Suprapubic skin (tissue), 4 donors: ENCODE data around the gene ILRUN. TPM values are rescaled to one million over a fixed set of nuclear protein-coding genes. Genes with fewer than 3 reads are reported as not detected.
A peak's percentile ranks its signal among the peaks of the same experiment; 100 is the strongest.
"Not testable (repeated sequence)": the region's sequence is repeated elsewhere in the genome, so short reads cannot be mapped to it uniquely, and the experiment has no call there.

Source experiments
- DNase-seq, 2 donors: peaks; one replicate each; pipeline ENCODE4 v3.0.0-alpha.2; 2019; ENCODE audit warnings: low spot score in 2 of 2
- H3K27ac ChIP-seq: fragments of 200-600 bp; sonication (generic); one replicate; pipeline ENCODE4 v1.5.1; 2019
- H3K27me3 ChIP-seq: fragments of 200-600 bp; sonication (generic); one replicate; pipeline ENCODE4 v1.5.1; 2019
- H3K36me3 ChIP-seq: fragments of 200-600 bp; sonication (generic); one replicate; pipeline ENCODE4 v1.5.1; 2019
- H3K4me1 ChIP-seq: fragments of 200-600 bp; sonication (generic); one replicate; pipeline ENCODE4 v1.5.1; 2019
- H3K4me3 ChIP-seq: fragments of 200-600 bp; sonication (generic); one replicate; pipeline ENCODE4 v1.5.1; 2019; ENCODE audit warnings: mild to moderate bottlenecking
- H3K9me3 ChIP-seq: fragments of 200-600 bp; sonication (generic); one replicate; pipeline ENCODE4 v1.5.1; 2019
- CTCF ChIP-seq, 2 donors: fragments of 200-600 bp in 1 of 2; fragments of 450-650 bp in 1 of 2; sonication (generic) in 1 of 2; IDR thresholded peaks; one replicate each; pipeline ENCODE4 v1.5.1; 2016 to 2019; ENCODE audit warnings: antibody characterized with exemption in 2 of 2, mild to moderate bottlenecking in 1 of 2, moderate library complexity in 1 of 2
- EP300 ChIP-seq: sonication (generic); formaldehyde crosslinking; IDR thresholded peaks from one replicate; pipeline ENCODE4 v1.6.1; 2017; ENCODE audit warnings: antibody characterized with exemption
- POLR2A ChIP-seq, 2 donors: fragments of 450-650 bp; IDR thresholded peaks; one replicate each; pipeline ENCODE4 v1.6.1; 2017; ENCODE audit warnings: antibody characterized with exemption in 2 of 2, mild to moderate bottlenecking in 2 of 2, moderate library complexity in 2 of 2
- POLR2AphosphoS5 ChIP-seq, 3 donors: sonication (generic); formaldehyde crosslinking; IDR thresholded peaks; one replicate each; pipeline ENCODE4 v1.6.1; 2017; ENCODE audit warnings: antibody characterized with exemption in 3 of 3
- WGBS: methylation state at CpG from one replicate; pipeline ENCODE4 v1.1.5; 2018; 5-methylcytosine and 5-hydroxymethylcytosine counted together
- total RNA-seq, 4 donors: library from RNA; depleted of rRNA; stranded (reverse); fragments of >200 nt; gene quantifications; one replicate each; pipeline ENCODE4 v1.1.0, GENCODE V29; 2016

ILRUN gene
- total RNA-seq, 4 donors from 2014 or later, result 65.0 to 86.5 (median 69.6) TPM

GRCh38 chr6:34657037-34657306, 39.6 kb downstream of the ILRUN start:
- DNase-seq, result no peak
- 0% methylated on average over 1 of the region's 1 CpG for WGBS
- no peak for TF ChIP-seq CTCF (IDR thresholded peaks at IDR 0.05)
- no peak for TF ChIP-seq POLR2A (IDR thresholded peaks at IDR 0.05)
- TF ChIP-seq POLR2AphosphoS5 (IDR thresholded peaks at IDR 0.05), result no peak
- no peak for TF ChIP-seq EP300
- Histone ChIP-seq H3K4me1 (peaks cover 38% of the 10 kb centered on the region), H3K36me3 (peaks cover 11% of the 10 kb centered on the region), H3K9me3 (no peaks in the 10 kb centered on the region), H3K27me3 (no peaks in the 10 kb centered on the region), H3K4me3 (peak overlapping the region; percentile 46), H3K27ac (peak overlapping the region; percentile 89)

GRCh38 chr6:34656378-34657036, 40.1 kb downstream of the ILRUN start:
- H3K4me3 ChIP-seq, result peak overlapping the region; percentile 46
- no peaks in the 10 kb centered on the region for H3K9me3 ChIP-seq
- no peaks in the 10 kb centered on the region for H3K27me3 ChIP-seq
- no peak for DNase-seq
- H3K36me3 ChIP-seq, result peaks cover 11% of the 10 kb centered on the region
- peaks cover 38% of the 10 kb centered on the region for H3K4me1 ChIP-seq
- TF ChIP-seq EP300, result no peak
- no peak for TF ChIP-seq CTCF (IDR thresholded peaks at IDR 0.05)
- no peak for TF ChIP-seq POLR2A (IDR thresholded peaks at IDR 0.05)
- TF ChIP-seq POLR2AphosphoS5 (IDR thresholded peaks at IDR 0.05), result no peak
- H3K27ac ChIP-seq, result peak overlapping the region; percentile 89
- 28% methylated on average over 5 of the region's 5 CpGs for WGBS

- H3K9me3 ChIP-seq, DNase-seq, H3K27me3 ChIP-seq: not testable (repeated sequence)
- peaks cover 41% of the 10 kb centered on the region for H3K4me1 ChIP-seq
- peak overlapping the region; percentile 89 for H3K27ac ChIP-seq
- peak overlapping the region; percentile 46 for H3K4me3 ChIP-seq
- 61% methylated on average over 11 of the region's 11 CpGs for WGBS
- peaks cover 11% of the 10 kb centered on the region for H3K36me3 ChIP-seq
Observed at GRCh38 chr6:34655876-34656377, 40.6 kb downstream of the ILRUN start.

GRCh38 chr6:34654061-34654710, 42.4 kb downstream of the ILRUN start:
- H3K9me3 ChIP-seq, result no peaks in the 10 kb centered on the region
- H3K36me3 ChIP-seq, result peaks cover 11% of the 10 kb centered on the region
- TF ChIP-seq POLR2AphosphoS5 (IDR thresholded peaks at IDR 0.05) (no peak), POLR2A (IDR thresholded peaks at IDR 0.05) (no peak)
- DNase-seq, result no peak
- 99% methylated on average over 3 of the region's 3 CpGs for WGBS
- H3K4me1 ChIP-seq, result peaks cover 44% of the 10 kb centered on the region
- no peaks in the 10 kb centered on the region for H3K27me3 ChIP-seq
- no peak overlapping the region for H3K4me3 ChIP-seq
- no peak overlapping the region for H3K27ac ChIP-seq

- peaks cover 25% of the 10 kb centered on the region for H3K4me1 ChIP-seq
- no peaks in the 10 kb centered on the region for H3K9me3 ChIP-seq
- DNase-seq, result no peak
- no peaks in the 10 kb centered on the region for H3K27me3 ChIP-seq
- WGBS, result 100% methylated on average over 1 of the region's 1 CpG
- no peak overlapping the region for H3K27ac ChIP-seq
- no peak overlapping the region for H3K4me3 ChIP-seq
- no peak for TF ChIP-seq CTCF (IDR thresholded peaks at IDR 0.05)
- TF ChIP-seq POLR2AphosphoS5 (IDR thresholded peaks at IDR 0.05), result no peak
- TF ChIP-seq POLR2A (IDR thresholded peaks at IDR 0.05), result no peak
- no peak for TF ChIP-seq EP300
- peaks cover 11% of the 10 kb centered on the region for H3K36me3 ChIP-seq
Observed at GRCh38 chr6:34652263-34652662, 44.3 kb downstream of the ILRUN start.

GRCh38 chr6:34650823-34651222, 45.7 kb downstream of the ILRUN start:
- Histone ChIP-seq H3K27me3 (no peaks in the 10 kb centered on the region), H3K4me1 (peaks cover 11% of the 10 kb centered on the region), H3K4me3 (no peak overlapping the region), H3K27ac (no peak overlapping the region), H3K9me3 (no peaks in the 10 kb centered on the region), H3K36me3 (peaks cover 15% of the 10 kb centered on the region)
- no peak for DNase-seq
- no peak for TF ChIP-seq POLR2A (IDR thresholded peaks at IDR 0.05)
- TF ChIP-seq CTCF (IDR thresholded peaks at IDR 0.05), result no peak
- TF ChIP-seq POLR2AphosphoS5 (IDR thresholded peaks at IDR 0.05), result no peak
- no peak for TF ChIP-seq EP300
- WGBS, result 63% methylated on average over 2 of the region's 2 CpGs

- WGBS, result 87% methylated on average over 7 of the region's 7 CpGs
- DNase-seq, H3K27me3 ChIP-seq, H3K9me3 ChIP-seq, H3K4me1 ChIP-seq, H3K27ac ChIP-seq, H3K4me3 ChIP-seq: not testable (repeated sequence)
- peaks cover 21% of the 10 kb centered on the region for H3K36me3 ChIP-seq
Observed at GRCh38 chr6:34650232-34650631, 46.3 kb downstream of the ILRUN start.
